Neural cell (in vitro differentiated cells): ENCODE measurements around the gene HTRA2.

Experiments
- EP300 ChIP-seq: fragments of 450-650 bp; conservative IDR thresholded peaks from 2 replicates; pipeline ENCODE4 v1.6.1; 2014; ENCODE audit warnings: antibody characterized with exemption, mild to moderate bottlenecking, moderate library complexity; ENCODE audit not compliant: poor library complexity, severe bottlenecking
- EZH2 ChIP-seq: fragments of 200-600, 300-800 bp; shearing (Covaris generic), sonication (generic); IDR thresholded peaks from 2 replicates; pipeline ENCODE4 v1.6.1; 2014; ENCODE audit warnings: antibody characterized with exemption, low read length, borderline replicate concordance, mild to moderate bottlenecking; ENCODE audit not compliant: insufficient read depth, poor library complexity, severe bottlenecking
- MXI1 ChIP-seq: fragments of 450-650 bp; conservative IDR thresholded peaks from 2 replicates; pipeline ENCODE4 v1.6.1; 2014; ENCODE audit warnings: antibody characterized with exemption, mild to moderate bottlenecking; ENCODE audit not compliant: poor library complexity, severe bottlenecking

DNA sequence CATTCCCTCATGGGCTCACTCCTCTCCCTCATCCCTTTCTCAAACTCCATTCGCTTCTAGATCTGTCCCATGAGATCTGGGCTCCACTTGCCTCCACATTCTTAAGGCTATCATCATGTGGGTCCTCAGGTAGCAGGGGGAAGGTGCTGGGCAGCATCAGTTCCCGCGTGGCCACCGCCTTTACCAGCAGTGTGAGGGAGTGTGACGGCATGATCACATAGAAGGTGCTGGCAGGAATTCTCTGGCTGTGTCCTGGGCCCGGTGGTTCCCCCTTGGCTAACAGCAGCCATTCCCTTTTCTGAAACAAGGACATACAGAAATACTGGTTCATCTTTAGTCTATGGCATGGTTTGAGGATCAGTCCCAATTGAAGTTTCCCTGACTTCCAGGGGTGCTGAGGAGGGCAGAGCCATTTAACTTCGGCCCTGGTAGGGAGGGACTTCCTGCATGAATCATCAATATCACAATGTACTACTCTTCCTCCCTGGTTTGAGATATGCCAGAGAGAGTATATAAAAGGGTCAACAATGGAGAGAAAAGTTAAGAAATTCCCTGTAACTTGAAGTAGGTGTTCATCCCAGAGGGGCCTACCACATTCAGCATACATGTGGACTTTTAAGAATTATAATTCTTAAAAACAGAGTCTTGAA lies 32.5 kb downstream of the HTRA2 start:
- TF ChIP-seq EP300 (no peak), EZH2 (no peak), MXI1 (no peak)
